Activated CD4-positive, alpha-beta T cell treated with anti-CD3 and anti-CD28 coated beads, Interleukin-2, Interleukin-6, amounts not matched to agents 100 ng/mL and 50 ng/mL, durations not matched to agents 16 hours and 8 hours (primary cell): ENCODE data around the gene TXNDC8.

Experiments
- DNase-seq: peaks from one replicate; pipeline ENCODE4 v3.0.0-alpha.2; 2020

The TXNDC8 gene

GRCh38 chr9:110276781-110277180 lies 60.9 kb downstream of the TXNDC8 start:
- no peak for DNase-seq

GRCh38 chr9:110270211-110270995 lies 67.3 kb downstream of the TXNDC8 start:
- no peak for DNase-seq

GRCh38 chr9:110266795-110267194 lies 70.9 kb downstream of the TXNDC8 start:
- no peak for DNase-seq

GRCh38 chr9:110261632-110262031 lies 76.0 kb downstream of the TXNDC8 start:
- DNase-seq = no peak

- DNase-seq = no peak
Observed at GRCh38 chr9:110260911-110261310, 76.8 kb downstream of the TXNDC8 start.

GRCh38 chr9:110259566-110259965 lies 78.1 kb downstream of the TXNDC8 start:
- no peak for DNase-seq

- peak; percentile 26 for DNase-seq
Observed at GRCh38 chr9:110258690-110259091, 79.0 kb downstream of the TXNDC8 start.

- DNase-seq = no peak
Observed at GRCh38 chr9:110257956-110258355, 79.7 kb downstream of the TXNDC8 start.

- peak; percentile 34 for DNase-seq
Observed at GRCh38 chr9:110257097-110257841, 80.4 kb downstream of the TXNDC8 start.

GRCh38 chr9:110256380-110257096 lies 81.1 kb downstream of the TXNDC8 start, which contains the start of gene TXN:
TSS of gene TXN (minus strand) at chr9:110256507. CDS start at chr9:110256435, 72 bp downstream.
- DNase-seq = peak; percentile 95

- peak; percentile 64 for DNase-seq
Observed at GRCh38 chr9:110255463-110256379, 81.9 kb downstream of the TXNDC8 start.

- peak; percentile 27 for DNase-seq
Observed at GRCh38 chr9:110255034-110255462, 82.6 kb downstream of the TXNDC8 start.

- no peak for DNase-seq
Observed at GRCh38 chr9:110254500-110254899, 83.2 kb downstream of the TXNDC8 start.
